HL-60/S4 treated with phorbol 12-myristate 13-acetate at 8.2 ng/mL for 4 days and 3 days (cell line): ENCODE results near the gene BCL2.

Experiments
- in situ Hi-C: fragments of 300-500 bp; cut with MboI; formaldehyde crosslinking; loops from 2 replicates; pipeline ENCODE4 v1.15.0; 2022; ENCODE audit warnings: low sequenced_read_pairs

BCL2 gene

GRCh38 chr18:63291278-63291677, 28.3 kb downstream of the BCL2 start:
- in situ Hi-C loops = no loop called here

DNA sequence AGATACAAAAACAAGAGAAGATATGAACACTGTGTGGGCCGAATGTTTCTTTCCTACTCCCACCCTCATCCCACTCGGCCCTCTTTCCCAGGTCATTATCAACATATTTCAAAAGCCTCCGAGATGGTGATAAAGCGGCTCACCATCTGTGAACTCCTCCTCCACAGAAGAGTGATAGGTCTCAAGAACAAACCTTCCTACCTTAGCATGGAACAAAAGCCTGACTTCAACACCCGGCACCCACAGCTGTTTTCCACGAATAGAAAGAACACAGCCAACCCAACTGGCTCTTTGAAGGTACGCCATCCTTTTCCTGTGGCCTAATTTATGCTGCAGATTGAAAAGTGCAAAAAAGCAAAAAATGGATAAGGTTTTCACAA, 28.8 kb downstream of the BCL2 start:
- in situ Hi-C loops = no loop called here

- in situ Hi-C loops = no loop called here
Measured at GRCh38 chr18:63290166-63290820, 29.3 kb downstream of the BCL2 start.

DNA sequence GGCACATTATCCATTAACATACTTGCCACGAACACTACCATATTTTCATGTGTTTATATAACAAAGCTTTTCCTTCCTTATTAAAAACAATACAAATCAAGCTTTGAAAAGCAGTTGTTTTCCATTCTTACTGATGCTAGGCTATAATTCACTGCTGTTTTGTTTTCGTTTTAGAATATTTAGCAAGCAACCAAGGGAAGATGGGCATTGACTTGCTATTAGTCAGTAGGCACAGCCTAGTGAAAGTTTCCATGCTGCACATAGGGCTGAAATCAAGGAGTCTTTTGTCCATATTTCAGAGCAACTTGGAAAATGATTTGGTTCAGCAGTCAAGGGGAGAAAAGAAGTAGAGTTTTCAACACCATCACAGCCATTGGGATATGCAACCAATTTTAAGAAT, 31.3 kb downstream of the BCL2 start:
- in situ Hi-C loops = no loop called here

DNA sequence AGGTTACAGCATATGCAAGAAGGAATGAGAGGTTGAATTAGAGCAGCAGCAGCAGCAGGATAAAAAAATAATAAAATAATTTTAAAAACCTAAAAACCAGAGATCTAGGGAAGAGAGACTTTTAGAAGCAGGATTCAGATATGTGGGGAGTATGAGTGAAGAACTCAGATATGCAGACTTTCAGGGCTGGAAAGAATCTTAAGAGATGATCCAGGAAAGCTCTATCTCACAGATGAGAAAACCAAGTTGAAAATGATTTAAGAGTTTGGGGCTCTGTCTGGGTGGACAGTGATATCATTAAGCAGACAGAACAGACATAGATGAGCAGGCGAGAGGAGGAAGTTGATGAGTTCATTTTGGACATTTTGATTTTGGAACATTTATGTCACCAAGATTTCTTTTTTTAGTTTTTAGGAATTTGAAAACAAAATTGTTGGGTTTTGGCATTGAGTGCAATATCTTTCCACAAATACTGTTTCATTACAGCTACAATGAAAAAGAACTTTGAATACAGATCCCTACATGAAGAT, 31.8 kb downstream of the BCL2 start:
- in situ Hi-C loops = no loop called here

GRCh38 chr18:63286926-63287325, 32.6 kb downstream of the BCL2 start:
- in situ Hi-C loops = no loop called here

- in situ Hi-C loops = no loop called here
Measured at GRCh38 chr18:63284827-63285733, 34.5 kb downstream of the BCL2 start.

DNA sequence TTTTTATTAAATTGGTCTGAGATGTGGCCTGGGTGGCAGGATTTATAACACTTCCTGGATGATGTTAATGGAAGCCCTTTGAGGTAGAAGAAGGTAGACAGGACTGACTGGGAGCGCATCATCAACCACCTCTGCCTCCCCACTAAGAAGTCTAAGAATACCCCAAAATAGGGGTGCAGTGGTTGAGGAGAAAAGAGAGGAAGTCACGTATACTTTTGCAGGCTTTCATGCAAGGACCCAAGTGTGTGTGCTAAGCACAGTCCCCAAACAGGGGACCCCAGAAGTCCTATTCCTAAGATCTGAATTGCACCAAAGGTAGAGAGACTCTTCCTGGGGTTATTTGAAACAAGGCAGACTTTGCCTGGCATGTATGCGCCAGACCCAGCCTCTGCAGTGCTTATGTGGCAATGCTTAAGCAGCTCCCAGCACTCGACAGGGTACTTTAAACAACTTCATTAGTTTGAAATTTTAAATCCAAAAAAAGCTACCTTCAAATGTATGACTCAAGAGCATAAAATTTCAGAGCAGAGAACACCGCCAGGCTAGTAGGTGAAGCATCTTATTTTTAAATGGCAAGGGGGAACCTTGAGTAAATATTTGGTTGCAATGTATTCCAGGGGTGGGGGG, 35.3 kb downstream of the BCL2 start:
- in situ Hi-C loops = no loop called here

DNA sequence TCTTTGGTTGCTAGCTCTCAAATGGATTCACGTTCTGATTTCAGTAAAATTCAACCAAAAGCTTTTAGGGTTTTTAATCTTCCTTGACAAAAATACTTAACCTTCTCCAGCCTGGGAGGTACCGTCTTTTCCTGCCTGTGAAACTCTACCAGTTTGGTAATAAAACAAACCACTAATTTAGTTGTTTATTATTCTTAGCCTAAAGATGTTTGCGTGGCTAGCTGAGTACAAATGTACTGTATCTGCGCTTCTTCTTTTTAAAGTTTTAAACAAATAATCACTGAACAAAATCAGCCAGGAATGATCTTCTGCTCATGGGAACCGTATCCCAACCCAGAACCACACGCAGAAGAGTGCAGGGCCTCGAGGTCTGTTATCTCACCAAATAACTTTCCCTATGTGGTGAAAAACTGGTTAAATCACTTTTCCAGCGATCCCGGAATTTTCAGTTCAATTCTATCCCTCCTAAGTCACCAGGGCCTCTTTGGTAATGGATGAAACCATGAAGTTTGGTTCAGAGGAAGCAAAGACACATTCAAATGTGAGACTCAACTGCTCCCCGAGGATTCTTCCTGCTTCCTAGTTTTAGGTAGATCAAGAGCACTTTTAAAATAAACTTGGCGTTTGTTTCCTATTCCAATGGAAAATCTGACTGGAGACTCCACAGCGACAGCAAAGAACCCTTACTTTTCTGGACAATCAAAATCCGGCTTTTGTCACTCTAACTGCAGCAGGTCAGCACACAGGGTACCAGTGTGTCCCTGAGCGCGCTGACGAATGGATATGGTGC, 36.1 kb downstream of the BCL2 start:
- in situ Hi-C loops = no loop called here

- in situ Hi-C loops = no loop called here
Measured at GRCh38 chr18:63282793-63283192, 36.8 kb downstream of the BCL2 start.

- in situ Hi-C loops = no loop called here
Measured at GRCh38 chr18:63273222-63273927, 46.2 kb downstream of the BCL2 start.

DNA sequence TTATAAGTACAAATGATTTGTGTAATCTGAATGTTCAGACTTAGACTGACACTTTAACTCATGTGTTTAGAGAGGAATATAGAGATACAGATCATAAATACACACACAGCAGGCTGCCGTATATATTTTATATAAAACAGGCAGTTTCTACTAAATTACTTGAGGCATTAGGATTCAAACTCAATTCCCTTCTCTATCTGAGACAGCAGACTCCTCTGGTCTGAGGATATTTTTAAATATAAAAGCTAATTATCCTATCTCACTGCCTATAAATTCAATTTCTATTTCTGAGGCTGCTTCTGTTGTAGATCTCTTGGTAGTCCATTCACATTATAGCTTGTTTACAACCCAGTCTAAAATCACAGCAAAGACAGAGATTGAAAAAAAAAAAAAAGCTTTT, 46.9 kb downstream of the BCL2 start:
- in situ Hi-C loops = no loop called here

- in situ Hi-C loops = no loop called here
Measured at GRCh38 chr18:63271881-63272299, 47.7 kb downstream of the BCL2 start.

DNA sequence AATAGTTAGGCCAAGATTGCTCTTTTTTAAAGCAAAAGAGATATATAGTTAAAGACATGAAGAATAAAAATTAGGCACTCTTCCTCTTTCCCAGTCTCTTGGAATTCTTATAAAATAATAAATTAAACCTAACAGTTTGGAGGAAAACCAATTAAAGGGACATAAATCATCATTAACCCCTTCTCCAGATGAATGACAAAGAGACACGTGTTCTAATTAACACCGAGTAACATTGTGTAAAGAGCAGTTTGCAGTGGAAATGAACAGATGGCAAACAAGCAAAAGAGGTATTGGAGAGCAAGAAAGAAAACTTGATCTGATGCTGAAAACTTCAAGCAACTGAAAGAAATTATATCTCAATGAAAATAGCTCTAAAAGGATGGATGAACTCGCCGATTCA, 48.4 kb downstream of the BCL2 start:
- in situ Hi-C loops = no loop called here

- in situ Hi-C loops = no loop called here
Measured at GRCh38 chr18:63267975-63268721, 51.4 kb downstream of the BCL2 start.

DNA sequence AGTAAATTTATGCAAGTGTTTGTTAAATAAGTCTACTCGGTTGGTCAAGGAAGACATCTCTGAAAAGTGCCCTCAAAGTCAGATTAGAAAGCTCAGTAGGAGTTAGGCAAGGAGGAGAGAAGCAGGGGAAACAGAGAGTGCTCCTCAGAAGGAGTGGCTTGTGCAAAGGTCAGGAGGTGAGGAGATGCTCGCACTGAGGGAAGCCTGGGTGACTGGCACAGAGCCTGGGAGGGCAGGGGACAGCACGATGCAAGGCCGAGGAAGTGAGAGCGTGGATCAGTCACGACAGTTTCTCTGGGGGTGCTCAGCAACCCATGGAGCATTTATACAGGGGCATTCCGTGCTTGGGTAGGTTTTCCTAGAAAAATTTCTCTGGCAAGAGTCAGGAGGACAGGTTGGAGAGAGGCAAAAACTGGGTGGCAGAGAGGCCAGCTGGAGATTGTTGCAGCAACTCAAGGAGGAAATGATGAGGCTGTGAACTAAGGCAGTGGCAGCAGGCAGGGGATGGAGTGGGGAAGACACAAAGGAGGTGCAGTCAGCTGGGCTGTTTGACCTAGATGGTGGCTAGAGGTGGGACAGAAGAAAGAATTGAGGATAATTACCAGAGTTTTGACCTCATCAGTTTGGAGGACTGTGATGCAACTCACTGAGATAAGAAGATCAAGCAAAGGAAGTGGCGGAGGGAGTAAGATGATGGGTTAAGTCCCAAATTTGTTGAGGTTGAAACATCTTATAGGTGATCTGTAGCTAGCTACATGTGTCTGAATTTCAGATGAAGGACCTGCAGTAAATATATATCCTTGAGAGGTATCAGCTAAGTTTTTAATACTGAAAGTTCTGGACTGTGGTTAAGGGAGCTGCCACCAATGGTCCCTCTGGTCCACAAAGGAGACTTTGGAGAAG, 52.4 kb downstream of the BCL2 start:
- in situ Hi-C loops = no loop called here

DNA sequence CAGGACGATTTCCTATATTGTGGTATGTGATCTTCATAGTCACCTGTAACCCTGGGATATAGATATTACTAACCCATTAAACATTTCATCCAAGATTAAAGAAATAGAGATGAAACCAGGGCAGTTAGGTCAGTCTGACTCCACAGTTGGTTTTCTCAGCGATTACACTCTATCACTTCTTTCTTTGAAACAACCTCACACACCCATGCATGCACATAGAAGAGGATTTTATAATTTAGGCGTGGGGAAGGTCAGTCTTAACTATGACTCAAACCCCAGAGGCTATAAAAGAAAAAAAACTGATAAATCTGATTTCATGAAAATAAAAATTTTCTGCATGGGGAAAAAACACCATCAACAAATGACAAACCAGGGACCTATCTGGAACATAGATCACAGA, 54.2 kb downstream of the BCL2 start:
- in situ Hi-C loops = no loop called here

DNA sequence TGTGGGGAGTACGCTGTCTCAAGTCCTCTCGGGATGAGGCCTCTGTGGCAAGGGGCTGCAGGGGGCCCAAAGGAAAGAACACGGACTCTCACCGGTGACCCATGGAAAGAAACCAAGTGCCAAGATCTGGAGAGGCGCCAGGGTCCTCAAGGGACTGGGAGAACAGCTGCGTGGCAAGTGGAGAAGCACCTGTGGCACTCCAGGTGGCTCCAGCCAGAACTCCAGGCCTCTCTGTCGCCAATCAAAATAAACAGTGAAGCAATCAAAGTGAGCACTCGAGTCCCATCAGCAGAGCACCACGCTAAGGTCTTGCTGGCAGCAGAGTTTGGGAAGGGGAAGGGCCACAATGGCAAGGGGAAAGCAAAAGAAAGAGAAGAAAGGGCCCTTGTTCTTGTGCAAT, 54.7 kb downstream of the BCL2 start:
- in situ Hi-C loops = no loop called here

DNA sequence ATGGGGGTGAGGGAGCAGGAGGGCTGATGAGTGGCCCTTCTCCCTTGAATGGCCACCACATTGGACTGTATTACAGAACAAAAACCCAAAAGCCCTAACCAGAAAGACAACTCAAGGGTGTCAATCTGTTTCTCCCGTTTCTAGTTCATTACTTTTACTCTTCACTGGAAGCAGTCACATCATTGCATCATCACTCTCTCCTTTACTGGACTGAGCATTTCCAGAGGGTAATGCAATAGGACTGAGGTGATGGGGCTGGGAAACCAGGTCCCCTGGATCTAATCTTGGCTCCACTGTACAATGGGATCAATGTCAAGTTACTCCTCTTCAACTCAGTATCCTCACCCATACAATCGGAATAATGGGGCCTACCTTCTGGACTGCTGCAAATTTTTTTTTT, 56.1 kb downstream of the BCL2 start:
- in situ Hi-C loops = no loop called here
